Measurements from ENCODE around the gene VPS37D.

- TF ChIP-seq CTCF (IDR thresholded peaks at IDR 0.05) (no peak), ZFX (IDR thresholded peaks at IDR 0.05; ENCODE audit: borderline replicate concordance) (no peak)
These were observed 17.1 kb upstream of the VPS37D start for GRCh38 chr7:73650524-73650923.
